Esophagus (tissue), 2 donors: Measurements from ENCODE around the gene NMT2. TPM values are rescaled to one million over a fixed set of nuclear protein-coding genes. Genes with fewer than 3 reads are reported as not detected.
"Not testable (repeated sequence)": the region's sequence is repeated elsewhere in the genome, so short reads cannot be mapped to it uniquely, and the experiment has no call there.

Source experiments
- H3K27ac ChIP-seq, 2 donors: one replicate each; pipeline ENCODE4 v1.5.1; 2013; ENCODE audit warnings: low read depth in 2 of 2, mild to moderate bottlenecking in 2 of 2, inconsistent platforms in 1 of 2, low read length in 1 of 2, moderate library complexity in 1 of 2
- H3K27me3 ChIP-seq, 2 donors: one replicate each; pipeline ENCODE4 v1.6.1; 2013; ENCODE audit warnings: low read length in 2 of 2, control low read depth in 1 of 2, mild to moderate bottlenecking in 1 of 2; ENCODE audit not compliant: insufficient read depth in 2 of 2, control insufficient read depth in 1 of 2
- H3K36me3 ChIP-seq, 2 donors: one replicate each; pipeline ENCODE4 v1.6.1; 2013; ENCODE audit warnings: low read length in 1 of 2; ENCODE audit not compliant: control insufficient read depth in 2 of 2, insufficient read depth in 2 of 2
- H3K4me1 ChIP-seq, 2 donors: one replicate each; pipeline ENCODE4 v1.6.1; 2013; ENCODE audit warnings: low read length in 1 of 2; ENCODE audit not compliant: control insufficient read depth in 2 of 2, insufficient read depth in 2 of 2
- H3K4me3 ChIP-seq, 2 donors: one replicate each; pipeline ENCODE4 v1.5.1; 2013; ENCODE audit warnings: low read length in 2 of 2, mild to moderate bottlenecking in 2 of 2, low read depth in 1 of 2, moderate library complexity in 1 of 2
- H3K9me3 ChIP-seq, 2 donors: one replicate each; pipeline ENCODE4 v1.6.1; 2013; ENCODE audit warnings: mild to moderate bottlenecking in 2 of 2, low read depth in 1 of 2, low read length in 1 of 2, moderate library complexity in 1 of 2; ENCODE audit not compliant: control insufficient read depth in 2 of 2, insufficient read depth in 1 of 2
- WGBS, 2 donors: extraction: QIAGEN DNeasy Blood & Tissue Kit; methylation state at CpG; one replicate each; pipeline ENCODE4 v1.1.7; 2013; 5-methylcytosine and 5-hydroxymethylcytosine counted together
- polyA plus RNA-seq, 2 donors: library from polyadenylated mRNA; stranded (reverse); fragments of 200-250 nt; gene quantifications; one replicate each; pipeline ENCODE4 v1.2.3, GENCODE V29; 2013
- donor health status: healthy with polysubstance abuse.
- donor health status: Bipolar disorder and iron deficiency.

NMT2 gene
- polyA plus RNA-seq, 2 donors, result 3.6 to 4.0 TPM

GRCh38 chr10:15202301-15202621 lies 33.8 kb upstream of the NMT2 start:
- 83 to 91% methylated on average over 8 of the region's 8 CpGs for WGBS, 2 donors
- not testable (repeated sequence) for H3K4me1 ChIP-seq, H3K27ac ChIP-seq, H3K27me3 ChIP-seq, H3K4me3 ChIP-seq, H3K36me3 ChIP-seq, H3K9me3 ChIP-seq

- H3K4me1 ChIP-seq, result no peaks in the 10 kb centered on the region
- no peak overlapping the region for H3K27ac ChIP-seq
- no peak overlapping the region for H3K4me3 ChIP-seq
- H3K36me3 ChIP-seq, result no peaks in the 10 kb centered on the region
- no peaks in the 10 kb centered on the region for H3K9me3 ChIP-seq
- WGBS, 2 donors, result 69 to 76% methylated on average over 6 of the region's 6 CpGs
- no peaks in the 10 kb centered on the region for H3K27me3 ChIP-seq
Measured at GRCh38 chr10:15201589-15202300, 33.3 kb upstream of the NMT2 start.

- Histone ChIP-seq H3K27me3 (no peaks in the 10 kb centered on the region), H3K9me3 (no peaks in the 10 kb centered on the region), H3K36me3 (no peaks in the 10 kb centered on the region), H3K4me1 (no peaks in the 10 kb centered on the region), H3K4me3 (no peak overlapping the region), H3K27ac (no peak overlapping the region)
- WGBS, 2 donors, result 58 to 59% methylated on average over 2 of the region's 2 CpGs
Measured at GRCh38 chr10:15200626-15201025, 32.1 kb upstream of the NMT2 start.

- 90% methylated on average over 4 of the region's 4 CpGs for WGBS, 2 donors
- H3K27me3 ChIP-seq, result no peaks in the 10 kb centered on the region
- H3K4me3 ChIP-seq, result no peak overlapping the region
- H3K36me3 ChIP-seq, result no peaks in the 10 kb centered on the region
- H3K27ac ChIP-seq, result no peak overlapping the region
- no peaks in the 10 kb centered on the region for H3K4me1 ChIP-seq
- H3K9me3 ChIP-seq, result no peaks in the 10 kb centered on the region
Measured at GRCh38 chr10:15197911-15198310, 29.4 kb upstream of the NMT2 start.

- Histone ChIP-seq H3K27me3 (no peaks in the 10 kb centered on the region), H3K27ac (no peak overlapping the region), H3K4me1 (no peaks in the 10 kb centered on the region), H3K4me3 (no peak overlapping the region), H3K36me3 (no peaks in the 10 kb centered on the region), H3K9me3 (no peaks in the 10 kb centered on the region)
- WGBS, 2 donors, result 58 to 73% methylated on average over 2 of the region's 2 CpGs
Measured at GRCh38 chr10:15197276-15197675, 28.8 kb upstream of the NMT2 start.

DNA sequence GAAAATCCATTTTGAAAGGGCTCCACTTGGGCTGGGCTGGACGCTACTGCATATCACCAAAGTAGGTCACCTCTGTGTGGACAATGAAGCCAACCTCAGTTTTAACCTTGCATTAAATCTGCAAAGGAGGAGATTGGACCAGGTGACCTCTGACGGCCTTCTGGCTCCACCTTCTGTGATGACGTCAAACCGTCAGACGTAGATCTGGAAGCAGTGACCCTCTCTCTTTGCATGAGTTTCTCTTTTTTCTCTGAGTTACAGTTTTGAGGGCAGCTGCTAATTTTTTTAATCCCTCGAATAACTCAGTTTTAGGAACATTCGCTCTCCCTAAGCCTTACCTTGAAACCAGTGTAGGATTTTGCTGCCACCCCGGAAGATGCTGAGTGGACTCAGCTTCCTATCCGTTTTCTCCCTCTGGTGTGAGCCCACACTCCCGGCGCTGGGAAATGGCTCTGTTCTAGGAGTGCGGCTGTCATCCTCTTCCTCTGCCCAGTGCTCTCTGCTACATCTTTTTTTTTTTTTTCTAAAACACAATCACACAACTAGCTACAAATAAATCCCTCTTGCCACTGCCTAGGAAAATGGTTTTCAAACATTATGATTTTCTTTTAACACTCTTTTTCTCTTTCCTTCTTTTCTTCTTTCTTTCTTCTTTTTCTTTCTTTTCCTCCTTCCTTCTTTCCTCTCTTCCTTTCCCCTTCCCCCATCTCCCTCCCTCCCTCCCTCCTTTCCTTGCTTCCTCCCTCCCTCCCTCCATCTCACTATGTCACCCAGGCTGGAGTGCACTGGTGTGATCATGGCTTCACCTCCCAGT lies 27.7 kb upstream of the NMT2 start:
- H3K36me3 ChIP-seq, result no peaks in the 10 kb centered on the region
- 68 to 81% methylated on average over 12 of the region's 12 CpGs for WGBS, 2 donors
- H3K4me1 ChIP-seq, result no peaks in the 10 kb centered on the region
- H3K4me3 ChIP-seq, result no peak overlapping the region
- H3K27me3 ChIP-seq, result no peaks in the 10 kb centered on the region
- no peaks in the 10 kb centered on the region for H3K9me3 ChIP-seq
- no peak overlapping the region for H3K27ac ChIP-seq

GRCh38 chr10:15189133-15189885 lies 20.8 kb upstream of the NMT2 start:
- Histone ChIP-seq H3K27ac (no peak overlapping the region), H3K4me1 (peaks cover 0 to 2% of the 10 kb centered on the region in 2 donors), H3K36me3 (no peaks in the 10 kb centered on the region), H3K9me3 (no peaks in the 10 kb centered on the region), H3K4me3 (no peak overlapping the region), H3K27me3 (no peaks in the 10 kb centered on the region)
- WGBS, 2 donors, result 87 to 90% methylated on average over 11 of the region's 11 CpGs

GRCh38 chr10:15188603-15189002 lies 20.1 kb upstream of the NMT2 start:
- WGBS, 2 donors, result 83 to 90% methylated on average over 5 of the region's 5 CpGs
- no peak overlapping the region for H3K27ac ChIP-seq

DNA sequence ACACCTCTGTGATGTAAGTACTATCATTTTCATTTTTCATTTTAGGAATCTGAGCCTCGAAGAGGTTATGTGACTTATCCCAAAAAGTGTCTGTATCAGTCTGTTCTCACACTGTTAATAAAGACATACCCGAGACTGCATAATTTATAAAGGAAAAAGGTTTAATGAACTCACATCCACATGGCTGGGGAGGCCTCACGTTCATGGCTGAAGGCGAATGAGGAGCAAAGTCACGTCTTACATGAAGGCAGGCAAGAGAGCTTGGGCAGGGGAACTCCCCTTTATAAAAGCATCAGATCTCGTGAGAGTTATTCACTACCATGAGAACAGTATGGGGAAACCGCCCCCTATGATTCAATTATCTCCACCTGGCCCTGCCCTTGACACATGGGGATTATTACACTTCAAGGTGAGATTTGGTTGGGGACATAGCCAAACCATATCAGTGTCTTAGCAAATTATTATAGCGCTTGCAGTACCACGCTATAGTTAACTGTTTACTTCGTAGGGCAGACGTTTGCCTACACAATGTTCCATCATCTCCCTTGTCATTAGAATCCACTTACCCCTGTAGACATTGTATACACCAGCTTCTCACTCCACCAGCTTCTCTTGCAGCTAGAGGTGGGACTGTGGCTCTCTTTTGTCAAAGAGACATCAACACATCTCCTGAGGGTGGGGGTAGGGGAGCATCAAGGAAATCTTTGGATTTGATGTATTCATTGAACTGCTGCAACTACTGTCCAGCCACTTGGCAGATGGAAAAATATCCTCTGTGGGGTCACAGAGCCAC lies 15.4 kb upstream of the NMT2 start:
- 82 to 87% methylated on average over 11 of the region's 11 CpGs for WGBS, 2 donors
- no peak overlapping the region for H3K27ac ChIP-seq

More at GRCh38 chr10:15188603-15189002, 20.1 kb upstream of the NMT2 start:
- Histone ChIP-seq H3K4me3 (no peak overlapping the region), H3K27me3 (no peaks in the 10 kb centered on the region), H3K36me3 (no peaks in the 10 kb centered on the region), H3K9me3 (no peaks in the 10 kb centered on the region), H3K4me1 (peaks cover 0 to 2% of the 10 kb centered on the region in 2 donors)

More for the DNA sequence above, 15.4 kb upstream of the NMT2 start:
- no peaks in the 10 kb centered on the region for H3K9me3 ChIP-seq
- H3K4me1 ChIP-seq, result peaks cover 0 to 2% of the 10 kb centered on the region in 2 donors
- no peaks in the 10 kb centered on the region for H3K27me3 ChIP-seq
- no peak overlapping the region for H3K4me3 ChIP-seq
- no peaks in the 10 kb centered on the region for H3K36me3 ChIP-seq
